GM21723 (cell line): ENCODE measurements around the gene TBC1D8.

Experiments used
- ATAC-seq: cut with Tn5 transposase; IDR thresholded peaks from one replicate; pipeline ENCODE4 v1.9.1; 2021; ENCODE audit warnings: mild to moderate bottlenecking, moderate library complexity; ENCODE audit not compliant: unreplicated experiment

Gene TBC1D8

DNA sequence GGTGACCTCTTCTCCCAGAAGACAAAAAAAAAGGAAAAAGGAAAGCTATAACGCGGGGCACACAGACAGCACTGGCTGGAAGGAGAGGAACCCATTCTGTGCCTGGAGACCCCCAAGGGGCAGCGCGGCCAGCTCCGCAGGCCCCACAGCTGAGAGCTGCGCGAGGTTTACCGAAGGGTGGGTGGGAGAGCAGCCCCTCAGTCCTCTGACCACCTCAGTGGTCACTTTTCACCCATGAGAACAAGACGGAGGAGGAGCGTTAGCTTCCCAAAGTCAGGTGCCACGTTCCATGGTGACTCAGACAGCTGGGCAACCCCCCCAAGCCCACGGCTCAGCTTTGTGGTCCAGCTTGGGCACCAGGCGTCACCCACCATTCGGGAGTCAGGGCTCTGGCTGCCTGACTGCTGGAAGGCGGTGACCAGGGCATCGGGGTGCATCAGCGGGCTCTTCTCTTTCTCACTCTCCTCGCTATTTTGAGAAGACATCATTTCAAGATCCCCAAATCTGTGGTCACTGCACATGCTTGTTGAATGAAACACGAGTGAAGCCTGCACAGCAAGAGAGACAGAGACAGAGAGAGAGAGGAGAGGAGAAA lies 113.9 kb downstream of the TBC1D8 start:
- no peak for ATAC-seq

DNA sequence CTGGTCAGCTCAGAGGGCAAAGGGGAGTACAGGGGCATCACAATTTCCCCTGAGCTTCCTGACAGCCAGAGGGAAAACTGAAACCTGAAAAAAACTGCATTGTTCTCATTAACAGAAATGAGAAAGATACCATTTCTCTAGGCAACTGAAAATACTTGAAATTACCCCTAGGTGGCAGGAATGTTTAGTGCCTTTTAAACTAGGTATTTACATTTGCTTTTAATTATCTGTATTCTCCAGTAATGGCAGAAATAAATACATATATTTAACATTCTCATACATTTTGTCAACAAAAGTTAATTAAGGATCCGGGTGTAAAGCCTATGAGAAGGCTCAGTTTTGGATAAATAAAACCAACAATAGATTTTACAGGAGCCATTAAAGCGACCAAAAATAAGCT lies 114.6 kb downstream of the TBC1D8 start:
- ATAC-seq, result no peak

DNA sequence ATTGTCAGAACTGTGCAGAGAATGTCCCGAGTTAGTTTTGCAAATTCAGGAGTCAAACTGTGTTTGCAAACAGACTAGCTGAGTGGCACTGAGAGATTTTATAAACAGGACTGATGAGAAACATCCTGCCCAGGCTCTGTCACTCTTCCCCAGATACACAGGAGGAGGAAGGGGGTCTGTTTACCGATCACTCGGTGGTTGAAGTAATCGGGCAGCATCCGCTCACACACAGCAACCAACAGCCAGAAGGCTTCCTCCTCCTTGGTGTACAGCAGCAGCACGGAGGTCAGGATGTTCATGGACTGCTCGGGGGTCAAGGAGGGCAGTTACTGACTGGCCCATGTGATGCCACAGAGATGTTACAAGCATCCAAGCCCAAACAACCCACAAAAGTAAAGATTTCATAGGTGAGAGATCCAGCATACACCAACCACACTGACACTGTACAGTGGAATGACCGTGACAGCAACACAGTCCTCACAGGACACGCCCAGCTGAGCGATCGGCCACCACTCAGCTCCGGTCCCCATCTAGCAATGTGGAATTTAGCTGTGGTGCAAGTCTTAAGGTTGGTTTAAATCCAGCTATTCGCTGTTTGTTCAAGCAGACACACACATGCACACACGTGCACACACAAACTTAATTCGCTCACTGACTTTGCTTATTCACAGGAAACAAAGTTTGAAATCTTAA lies 119.0 kb downstream of the TBC1D8 start:
- ATAC-seq, result no peak

DNA sequence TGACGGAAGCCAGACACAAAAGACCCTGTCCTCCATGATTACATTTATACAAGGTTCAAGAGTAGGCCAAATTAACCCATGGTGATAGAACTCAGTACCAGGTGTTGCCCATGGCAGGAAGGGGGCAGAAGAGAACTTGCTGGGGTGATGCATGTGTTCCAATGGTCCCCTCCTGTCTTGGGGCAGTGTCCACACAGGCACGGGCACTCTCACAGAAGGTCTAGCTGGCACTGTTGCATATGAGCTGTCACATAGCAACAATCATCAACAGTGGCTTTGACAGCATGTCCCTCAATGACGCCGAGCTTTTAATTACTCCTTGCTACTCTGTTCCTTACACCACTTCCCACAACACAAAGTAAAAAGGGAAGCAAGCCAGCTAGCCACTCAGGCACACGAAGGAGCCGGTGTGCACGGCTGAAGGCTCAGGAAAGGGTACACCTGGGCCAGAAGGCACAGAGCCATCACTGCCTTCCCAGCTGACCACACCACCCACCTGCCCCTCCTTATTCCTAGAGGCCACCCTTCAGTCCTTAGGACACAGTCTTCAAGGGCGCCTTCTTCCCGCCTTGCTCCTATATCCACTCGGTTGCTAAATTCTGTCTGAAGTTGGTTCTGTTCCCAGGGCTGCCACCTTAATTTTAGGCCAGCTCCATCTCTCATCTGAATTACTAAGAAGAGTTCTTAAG lies 120.2 kb downstream of the TBC1D8 start:
- no peak for ATAC-seq

DNA sequence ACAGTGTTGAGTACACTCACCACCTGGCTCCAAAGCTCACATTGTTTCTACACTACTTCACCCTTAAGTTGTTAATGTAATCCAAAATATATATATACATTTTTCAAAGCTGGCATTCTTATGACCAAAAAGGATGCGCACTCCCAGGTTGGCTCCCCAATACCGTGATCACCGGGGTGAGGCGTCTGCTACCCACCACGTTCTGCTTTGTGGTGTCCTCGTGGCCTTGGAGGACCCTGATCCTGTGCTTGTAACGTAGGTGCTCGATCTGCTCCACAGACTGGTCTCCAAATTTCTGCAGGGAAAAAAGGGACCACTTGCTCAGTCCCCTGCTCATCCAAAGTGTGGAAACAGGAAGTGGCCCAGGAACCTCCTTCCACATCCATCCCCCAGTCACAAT lies 123.3 kb downstream of the TBC1D8 start:
- ATAC-seq, result no peak

DNA sequence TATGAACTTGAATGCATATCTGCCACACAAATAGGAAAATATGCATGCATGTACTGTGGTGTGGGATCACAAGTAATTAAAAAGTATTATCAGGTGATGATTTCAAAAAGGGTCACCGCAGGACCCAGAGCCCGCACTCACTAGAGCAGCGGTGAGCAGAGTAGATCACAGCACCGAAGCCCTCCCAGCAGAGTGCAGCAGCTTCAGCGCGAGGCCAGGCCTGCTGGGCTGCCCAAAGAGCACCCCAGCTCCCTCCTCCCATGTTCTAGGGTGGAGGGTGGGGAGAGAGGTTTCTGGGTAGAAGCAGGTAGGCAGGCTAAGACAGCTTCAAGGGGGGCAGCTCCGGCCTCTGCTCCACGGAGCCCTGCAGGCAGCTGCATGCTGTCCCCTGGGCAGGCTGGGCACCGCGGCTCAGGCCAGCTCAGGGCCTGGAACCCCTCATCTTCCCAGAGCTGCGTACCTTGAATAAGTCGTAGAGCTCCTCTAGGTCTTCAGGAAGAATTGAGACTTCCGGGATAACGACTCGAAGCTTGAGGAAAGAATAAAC lies 124.2 kb downstream of the TBC1D8 start:
- no peak for ATAC-seq

DNA sequence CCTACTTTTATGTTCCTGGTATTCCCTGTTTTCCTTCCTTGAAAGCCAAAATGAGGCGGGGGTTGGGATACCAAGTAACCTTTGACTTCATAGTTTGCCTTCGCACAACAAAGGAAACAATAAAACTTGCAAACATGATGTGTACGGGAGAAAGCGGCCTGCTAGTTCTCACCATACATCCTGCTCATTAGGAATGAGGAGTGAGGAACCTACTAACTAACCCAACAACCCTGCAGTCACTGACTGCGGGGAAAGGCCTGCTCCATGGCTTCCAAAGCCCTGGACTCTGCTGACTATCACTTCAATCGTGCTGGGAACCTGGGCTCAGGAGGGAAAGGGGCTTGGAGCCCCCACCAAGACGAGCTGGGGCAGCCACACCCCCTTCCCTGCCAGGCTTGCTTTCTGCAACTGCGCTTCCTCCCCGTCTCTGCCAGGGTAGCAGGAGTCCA lies 124.9 kb downstream of the TBC1D8 start:
- ATAC-seq, result no peak

DNA sequence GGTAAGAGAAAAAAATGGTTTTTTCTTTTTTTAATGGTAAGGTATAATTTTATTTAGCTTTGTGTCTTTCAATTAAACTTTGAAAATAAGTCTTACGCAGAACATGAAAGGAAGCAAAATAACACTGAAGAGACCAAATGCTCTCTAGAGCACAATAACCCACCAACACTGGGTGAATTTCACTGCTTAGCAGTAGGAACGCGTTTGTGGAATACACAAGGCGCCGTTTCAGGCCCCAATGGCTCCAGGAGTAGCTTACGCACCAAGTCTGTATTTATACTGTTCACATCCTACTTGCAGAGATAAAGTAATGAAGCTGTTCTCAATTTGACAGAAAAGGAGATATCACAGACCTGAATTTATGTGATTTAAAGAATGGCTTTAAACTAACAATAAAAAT lies 125.6 kb downstream of the TBC1D8 start:
- no peak for ATAC-seq

DNA sequence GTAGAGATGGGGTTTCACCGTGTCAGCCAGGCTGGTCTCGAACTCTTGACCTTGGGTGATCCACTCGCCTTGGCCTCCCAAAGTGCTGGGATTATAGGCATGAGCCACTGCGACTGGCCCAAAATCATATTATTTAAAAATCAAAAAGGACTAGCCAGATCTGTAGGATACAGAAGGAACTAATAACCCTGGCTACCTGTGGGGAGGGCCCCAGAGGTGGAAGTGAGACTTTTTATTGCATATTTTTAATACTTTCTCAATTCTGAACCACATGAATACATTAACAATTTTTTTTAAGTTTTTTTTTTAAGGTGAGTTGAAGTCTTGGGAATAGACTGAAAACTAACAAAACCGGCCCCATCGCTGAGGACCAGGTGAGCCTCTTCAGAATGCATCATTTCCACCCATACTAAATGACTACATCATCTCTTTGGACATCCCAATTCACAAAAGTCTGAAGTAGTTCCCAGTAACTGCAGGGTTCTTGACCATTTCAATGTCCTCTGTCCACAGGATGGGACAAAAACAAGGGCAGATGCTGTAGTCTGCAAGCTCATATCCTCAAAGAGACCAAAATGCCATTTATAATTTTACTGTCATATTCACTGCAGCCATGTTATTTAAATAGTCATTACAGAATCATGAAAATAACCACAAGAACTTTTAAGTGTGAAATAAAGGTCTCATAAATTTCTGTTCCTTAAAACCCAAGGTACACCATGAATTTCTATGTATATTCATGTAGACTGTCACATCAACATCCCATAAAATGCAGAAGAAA lies 127.7 kb downstream of the TBC1D8 start:
- ATAC-seq, result no peak

DNA sequence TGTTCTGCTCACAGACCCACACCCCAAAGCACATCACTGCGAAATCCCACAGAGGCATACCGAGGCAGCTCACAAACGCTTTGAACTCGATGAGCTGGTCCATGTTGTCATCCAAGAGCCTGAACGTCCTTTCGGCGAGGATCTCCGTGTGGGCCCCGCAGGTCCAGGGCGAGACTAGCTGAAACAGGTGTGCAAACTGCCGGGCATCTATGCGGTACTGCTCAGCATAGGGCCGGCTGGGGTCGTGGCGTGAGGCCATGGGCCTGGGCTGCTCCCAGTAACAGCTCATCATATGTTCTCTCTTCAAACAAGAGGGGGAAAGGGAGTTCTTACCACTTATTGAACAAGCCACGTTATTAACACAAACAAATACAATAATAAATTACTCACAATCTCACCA lies 129.0 kb downstream of the TBC1D8 start:
- ATAC-seq, result no peak

DNA sequence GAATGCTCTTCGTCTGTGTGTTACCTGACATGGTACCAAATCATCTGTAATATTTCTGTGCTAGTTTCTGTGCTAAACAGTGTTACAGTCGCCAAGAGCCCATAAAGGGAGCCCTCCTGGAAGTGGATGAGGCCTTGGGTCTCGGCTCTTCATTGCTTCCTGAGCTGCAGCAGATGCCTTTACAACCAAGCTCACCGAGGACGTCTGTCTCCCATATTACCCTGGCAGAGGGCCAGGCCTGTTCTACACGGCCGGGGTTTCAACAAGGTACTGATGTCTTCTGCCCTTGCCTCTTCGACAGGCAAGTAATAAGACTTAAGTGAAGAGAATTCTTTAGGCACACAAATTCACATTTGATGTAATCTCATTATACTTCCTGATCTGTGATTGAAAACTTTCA lies 132.2 kb downstream of the TBC1D8 start:
- ATAC-seq, result no peak

DNA sequence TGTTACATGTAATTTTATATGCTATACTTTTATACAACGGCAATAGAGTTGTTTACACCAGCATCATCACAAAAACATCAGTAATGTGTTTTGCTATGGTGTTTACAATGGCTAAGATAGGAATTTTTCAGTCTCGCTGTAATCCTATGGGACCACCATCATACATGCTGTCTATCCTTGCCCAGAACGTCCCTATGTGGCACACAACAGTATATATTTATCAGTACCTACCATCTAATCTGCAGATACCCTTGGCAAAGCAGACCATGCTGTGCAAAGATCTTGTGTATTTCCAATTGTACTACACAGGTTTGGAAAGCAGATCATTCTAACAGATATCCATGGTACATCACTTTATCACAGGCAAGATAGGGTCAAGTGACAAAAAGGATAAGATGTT lies 133.8 kb downstream of the TBC1D8 start:
- ATAC-seq, result no peak

DNA sequence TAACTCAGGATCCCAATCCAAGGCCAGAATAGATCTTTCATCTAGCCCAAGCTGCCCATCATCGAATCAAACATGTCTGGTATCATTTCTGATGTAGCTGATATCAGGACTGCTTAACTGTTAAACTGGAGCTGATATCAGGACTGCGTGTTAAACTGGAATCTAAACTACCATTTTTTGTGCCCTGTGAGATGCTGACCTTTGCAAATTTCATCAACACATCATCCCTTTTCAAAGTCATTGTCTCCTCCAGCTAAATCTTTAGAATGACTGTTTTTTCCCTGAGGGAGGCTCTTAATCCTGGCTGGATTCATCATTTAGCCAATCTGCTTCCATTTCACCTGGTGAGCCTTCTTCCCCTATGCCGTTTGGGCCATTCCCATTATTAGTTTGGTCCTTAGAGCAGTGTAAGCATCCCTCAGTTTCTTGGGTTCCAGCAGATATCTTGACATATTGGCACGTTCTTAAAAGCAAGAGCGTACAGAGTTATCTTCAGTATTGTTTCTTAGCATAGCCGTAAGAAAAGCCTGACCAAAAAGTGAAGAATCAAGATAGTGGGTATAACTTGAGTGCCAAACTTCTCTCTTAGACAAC lies 136.8 kb downstream of the TBC1D8 start:
- no peak for ATAC-seq

DNA sequence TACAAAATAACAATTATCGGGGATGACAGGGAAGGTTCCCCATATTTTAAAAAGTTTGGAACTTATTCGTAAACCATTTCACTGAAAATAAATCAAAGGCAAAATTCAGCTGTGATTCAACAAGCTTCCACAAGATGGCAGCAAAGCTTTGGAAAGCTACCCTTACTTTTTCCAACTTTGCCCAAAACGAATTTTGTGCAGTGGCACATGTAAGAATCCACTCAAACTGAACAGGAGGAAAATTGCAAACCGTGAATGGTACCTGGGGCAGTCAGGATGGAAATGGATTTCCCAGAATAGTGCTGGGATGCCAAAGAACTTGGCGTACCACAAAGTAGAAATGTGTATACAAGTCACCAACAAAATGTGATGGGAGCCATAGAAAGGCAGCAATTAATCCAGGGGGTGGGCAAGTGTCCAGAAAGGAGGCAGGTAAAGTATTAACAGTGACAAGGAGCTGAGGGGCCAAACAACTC lies 138.4 kb downstream of the TBC1D8 start:
- no peak for ATAC-seq

DNA sequence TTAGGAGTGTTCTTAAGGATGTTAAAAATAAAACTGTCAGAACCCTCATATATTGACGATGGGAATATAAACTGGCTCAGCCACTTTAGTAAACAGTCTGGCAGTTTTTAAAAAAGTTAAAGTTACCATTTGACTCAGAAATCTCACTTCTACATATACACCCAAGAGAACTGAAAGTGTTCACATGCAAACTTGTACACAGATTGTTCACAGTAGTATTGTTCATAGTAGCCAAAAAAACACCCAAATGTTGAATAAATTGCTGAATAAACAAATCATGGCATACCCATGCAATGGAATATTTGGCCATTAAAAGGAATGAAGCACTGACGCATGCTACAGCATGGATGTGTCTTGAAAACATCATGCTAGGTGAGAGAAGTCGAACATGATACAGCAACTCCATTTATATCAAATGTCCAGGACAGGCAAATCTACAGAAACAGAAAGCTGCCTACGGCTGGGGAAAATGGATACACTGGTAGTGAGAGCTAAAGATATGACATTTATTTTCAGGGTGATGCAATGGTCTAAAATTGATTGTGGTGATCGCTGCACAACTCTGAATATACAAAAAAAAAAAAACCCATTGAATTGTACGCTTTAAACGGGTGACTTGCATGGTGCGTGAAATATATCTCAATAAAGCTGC lies 139.0 kb downstream of the TBC1D8 start:
- ATAC-seq, result peak; percentile 93

DNA sequence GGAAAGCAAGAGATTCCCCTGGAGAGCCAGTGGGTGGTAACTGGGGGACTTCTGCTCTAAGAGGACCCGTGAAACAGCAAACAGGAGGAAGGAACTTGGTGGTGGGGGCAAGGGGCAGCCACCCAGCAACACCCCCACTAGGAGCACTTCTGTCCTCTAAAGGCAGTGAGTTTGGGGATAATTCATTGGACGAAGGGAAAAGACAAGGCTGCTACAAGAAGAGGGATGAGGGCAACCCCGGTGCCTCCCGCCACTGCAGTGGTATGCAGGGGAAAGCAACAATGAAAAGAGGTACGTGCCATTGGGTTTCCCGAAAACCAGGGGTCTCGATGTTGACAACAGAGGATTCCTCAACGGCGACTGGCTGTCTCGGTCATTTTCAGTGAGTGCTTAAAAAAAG lies 140.0 kb downstream of the TBC1D8 start:
- ATAC-seq, result peak; percentile 3

DNA sequence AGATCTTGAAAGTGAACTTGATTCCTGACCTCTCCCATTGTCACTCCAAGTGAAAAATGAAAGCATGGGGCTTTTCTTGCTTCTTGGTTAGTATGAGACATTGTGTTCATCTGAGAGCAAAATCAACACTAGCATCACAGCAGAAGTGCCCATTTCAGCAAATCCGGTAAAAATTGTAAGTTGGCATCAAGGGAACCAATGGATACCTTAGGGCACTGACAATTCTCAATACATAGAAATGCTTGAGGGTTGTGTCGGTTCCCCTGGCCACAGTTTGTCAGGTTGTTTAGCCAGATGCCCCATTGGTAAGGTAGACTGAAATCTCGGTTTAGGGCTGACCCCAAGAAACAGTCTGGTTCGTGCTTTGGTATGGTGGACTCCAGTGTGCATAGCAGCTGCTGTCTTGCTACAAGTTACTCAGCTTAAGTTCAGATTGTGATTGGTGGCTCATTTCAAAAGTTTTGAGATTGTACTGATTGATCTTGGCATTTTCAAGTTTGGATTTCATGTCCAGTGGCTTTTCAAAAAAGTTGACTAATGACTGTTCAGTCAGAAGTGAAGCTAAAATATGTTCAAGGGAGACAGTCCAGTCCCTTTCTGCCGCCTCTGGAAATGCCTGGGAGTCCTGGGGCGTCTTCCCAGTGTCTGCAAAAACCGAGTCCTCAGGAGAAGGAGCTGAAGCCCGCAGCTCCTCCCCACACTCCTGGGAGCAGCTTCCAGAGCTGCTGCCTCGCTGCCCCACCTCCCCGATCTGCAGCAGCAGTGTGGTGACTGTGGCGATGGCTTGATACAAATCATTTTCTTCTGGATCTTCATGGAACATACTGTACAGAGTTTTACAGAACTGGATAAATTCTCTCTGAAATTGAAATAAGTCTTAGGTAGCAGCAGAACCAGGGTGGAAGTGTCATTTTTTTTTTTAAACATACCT lies 143.5 kb downstream of the TBC1D8 start:
- ATAC-seq, result no peak

DNA sequence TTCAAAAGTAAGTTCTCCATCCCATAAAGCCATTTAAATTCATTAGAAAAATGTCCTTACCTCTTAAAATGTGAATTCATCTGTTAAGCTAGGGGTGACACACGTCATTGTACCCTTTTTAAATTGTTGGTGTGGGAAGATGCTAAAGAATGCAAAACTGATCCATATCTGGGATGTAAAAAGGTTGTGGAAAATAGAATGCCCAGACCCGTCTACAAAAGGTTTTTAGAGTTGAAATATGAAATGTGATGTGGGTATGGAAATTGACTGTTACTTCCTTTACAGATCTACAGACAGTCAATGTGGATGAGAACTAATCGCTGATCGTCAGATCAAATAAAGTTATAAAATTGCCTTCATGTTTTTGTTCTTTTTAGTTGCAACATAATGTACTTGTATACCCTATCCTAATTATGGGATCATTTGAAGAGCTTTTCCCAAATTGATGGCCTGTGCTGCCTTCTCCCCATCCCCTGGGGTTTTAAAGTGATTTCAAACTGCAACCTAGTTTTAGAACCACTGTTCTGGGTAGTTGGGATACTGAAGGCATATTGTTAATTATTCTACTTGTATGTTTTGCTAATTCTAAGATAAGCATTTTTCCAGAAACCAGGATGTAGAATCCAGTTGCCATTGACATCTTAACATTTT lies 145.0 kb downstream of the TBC1D8 start:
- no peak for ATAC-seq
